HEK293 (cell line): ENCODE data around the gene OPN1LW.

Experiments used
- CTCF ChIA-PET: fragments of 350-600 bp; formaldehyde crosslinking; extraction: SDS; loops from one replicate; lab custom pipeline; 2021; ENCODE audit warnings: antibody characterized with exemption; lab: Yijun Ruan, JAX
- POLR2A ChIA-PET: fragments of 300-600 bp; formaldehyde crosslinking; extraction: SDS; loops from one replicate; lab custom pipeline; 2020; ENCODE audit warnings: antibody characterized with exemption, inconsistent platforms; lab: Yijun Ruan, JAX
- H3K27ac ChIP-seq: fragments of 200-500 bp; sonication (Bioruptor generic); 2 replicates; pipeline ENCODE4 v1.5.1; 2014; ENCODE audit warnings: low read depth, low read length, control low read depth, inconsistent platforms; ENCODE audit errors: extremely low read depth
- H3K36me3 ChIP-seq, 2 experiments: fragments of 200-500 bp in 1 of 2; sonication (Bioruptor generic) in 1 of 2; 1 replicate in 1 of 2; 2 replicates in 1 of 2; pipeline ENCODE4 v1.5.1; 2014 to 2017; ENCODE audit warnings: inconsistent platforms in 2 of 2, low read length in 2 of 2; ENCODE audit not compliant: control insufficient read depth in 2 of 2, insufficient read depth in 1 of 2
- H3K4me1 ChIP-seq: fragments of 200-500 bp; sonication (Bioruptor generic); 2 replicates; pipeline ENCODE4 v1.5.1; 2014; ENCODE audit warnings: mild to moderate bottlenecking, low read length, inconsistent platforms; ENCODE audit not compliant: control insufficient read depth, insufficient read depth
- H3K4me3 ChIP-seq: 2 replicates; pipeline ENCODE4 v1.5.1; 2011; ENCODE audit warnings: low read depth, mild to moderate bottlenecking, control low read depth, low read length, moderate library complexity
- H3K9me3 ChIP-seq: fragments of 200-500 bp; sonication (Bioruptor generic); 2 replicates; pipeline ENCODE4 v1.5.1; 2014; ENCODE audit warnings: low read depth, low read length, inconsistent platforms; ENCODE audit not compliant: control insufficient read depth, insufficient read depth
- ATF2 ChIP-seq: fragments of 450-650 bp; formaldehyde crosslinking; IDR thresholded peaks from 2 replicates; pipeline ENCODE4 v1.5.1; 2016; ENCODE audit warnings: missing biosample characterization, missing genetic modification characterization, low read depth
- EGR2 ChIP-seq: fragments of 450-650 bp; formaldehyde crosslinking; IDR thresholded peaks from 2 replicates; pipeline ENCODE4 v1.5.1; 2016; ENCODE audit warnings: low read depth, missing biosample characterization, missing genetic modification characterization
- ZBTB6 ChIP-seq: fragments of 450-650 bp; formaldehyde crosslinking; IDR thresholded peaks from 2 replicates; pipeline ENCODE4 v1.5.1; 2017; ENCODE audit warnings: missing biosample characterization, missing genetic modification characterization
- ZFHX2 ChIP-seq: fragments of 450-650 bp; formaldehyde crosslinking; conservative IDR thresholded peaks from 2 replicates; pipeline ENCODE4 v1.5.1; 2016; ENCODE audit warnings: missing biosample characterization, missing genetic modification characterization
- ZNF114 ChIP-seq: fragments of 450-650 bp; formaldehyde crosslinking; IDR thresholded peaks from 2 replicates; pipeline ENCODE4 v1.5.0; 2017; ENCODE audit warnings: missing biosample characterization, missing genetic modification characterization
- ZNF133 ChIP-seq: fragments of 450-650 bp; formaldehyde crosslinking; IDR thresholded peaks from 2 replicates; pipeline ENCODE4 v1.5.1; 2016; ENCODE audit warnings: missing biosample characterization, missing genetic modification characterization
- ZNF146 ChIP-seq: fragments of 450-650 bp; formaldehyde crosslinking; IDR thresholded peaks from 2 replicates; pipeline ENCODE4 v1.5.1; 2016; ENCODE audit warnings: missing biosample characterization, missing genetic modification characterization
- ZNF157 ChIP-seq: fragments of 450-650 bp; formaldehyde crosslinking; IDR thresholded peaks from 2 replicates; pipeline ENCODE4 v1.5.1; 2016; ENCODE audit warnings: missing biosample characterization, missing genetic modification characterization
- ZNF18 ChIP-seq: fragments of 450-650 bp; formaldehyde crosslinking; IDR thresholded peaks from 2 replicates; pipeline ENCODE4 v1.5.1; 2016; ENCODE audit warnings: missing biosample characterization, missing genetic modification characterization
- ZNF2 ChIP-seq: fragments of 450-650 bp; formaldehyde crosslinking; IDR thresholded peaks from 2 replicates; pipeline ENCODE4 v1.5.1; 2016; ENCODE audit warnings: missing biosample characterization, missing genetic modification characterization
- ZNF23 ChIP-seq: fragments of 450-650 bp; formaldehyde crosslinking; IDR thresholded peaks from 2 replicates; pipeline ENCODE4 v1.5.1; 2016; ENCODE audit warnings: missing biosample characterization, missing genetic modification characterization, borderline replicate concordance
- ZNF274 ChIP-seq, 2 experiments: fragments of 200-500 bp in 1 of 2; fragments of 450-650 bp in 1 of 2; sonication (Bioruptor generic) in 1 of 2; formaldehyde crosslinking in 1 of 2; IDR thresholded peaks; 2 replicates each; pipeline versions ENCODE4 v1.5.1 to v1.6.1; 2014 to 2016; ENCODE audit warnings: borderline replicate concordance in 1 of 2, inconsistent platforms in 1 of 2, low read length in 1 of 2, missing biosample characterization in 1 of 2, missing genetic modification characterization in 1 of 2
- ZNF398 ChIP-seq: fragments of 450-650 bp; formaldehyde crosslinking; IDR thresholded peaks from 2 replicates; pipeline ENCODE4 v1.5.1; 2017; ENCODE audit warnings: missing biosample characterization, missing genetic modification characterization
- ZNF404 ChIP-seq: fragments of 450-650 bp; formaldehyde crosslinking; IDR thresholded peaks from 2 replicates; pipeline ENCODE4 v1.5.1; 2017; ENCODE audit warnings: missing biosample characterization, missing genetic modification characterization
- ZNF449 ChIP-seq: fragments of 450-650 bp; formaldehyde crosslinking; IDR thresholded peaks from 2 replicates; pipeline ENCODE4 v1.5.1; 2017; ENCODE audit warnings: missing biosample characterization, mild to moderate bottlenecking, missing genetic modification characterization, moderate library complexity
- ZNF571 ChIP-seq: fragments of 450-650 bp; formaldehyde crosslinking; IDR thresholded peaks from 2 replicates; pipeline ENCODE4 v1.5.0; 2017; ENCODE audit warnings: missing biosample characterization, missing genetic modification characterization
- ZNF645 ChIP-seq: fragments of 450-650 bp; formaldehyde crosslinking; IDR thresholded peaks from 2 replicates; pipeline ENCODE4; 2016; ENCODE audit warnings: missing biosample characterization, missing genetic modification characterization
- ZNF664 ChIP-seq: fragments of 450-650 bp; formaldehyde crosslinking; IDR thresholded peaks from 2 replicates; pipeline ENCODE4 v1.5.1; 2016; ENCODE audit warnings: missing biosample characterization, missing genetic modification characterization
- ZNF777 ChIP-seq: fragments of 450-650 bp; formaldehyde crosslinking; IDR thresholded peaks from 2 replicates; pipeline ENCODE4 v1.5.1; 2017; ENCODE audit warnings: missing biosample characterization, missing genetic modification characterization, borderline replicate concordance

Gene OPN1LW

GRCh38 chrX:154140206-154140605, 3.8 kb upstream of the OPN1LW start (continued):
- no peak for TF ChIP-seq ZNF157 (tag by site-specific recombination)
- TF ChIP-seq ATF2 (tag by site-specific recombination) = no peak
- no peak for TF ChIP-seq ZNF645 (tag by site-specific recombination)
- TF ChIP-seq ZNF23 (tag by site-specific recombination) = no peak

- H3K36me3 ChIP-seq = no peaks in the 10 kb centered on the region
- H3K4me3 ChIP-seq = no peak overlapping the region
- POLR2A ChIA-PET = no interaction called here
- H3K27ac ChIP-seq = no peak overlapping the region
- CTCF ChIA-PET = interaction anchor here (0.6 kb wide), 1 partner anchor 9 kb away, joined by 3 read pairs; no protein-coding TSS in a partner anchor
- TF ChIP-seq EGR2 (tag by site-specific recombination) (peak; percentile 31; the same call in 1 of the 2 replicates), ZFHX2 (tag by site-specific recombination) (peak; percentile 43), ZBTB6 (tag by site-specific recombination) (no peak)
- H3K9me3 ChIP-seq = no peaks in the 10 kb centered on the region
- no peaks in the 10 kb centered on the region for H3K4me1 ChIP-seq
Observed at GRCh38 chrX:154140742-154141141, 3.3 kb upstream of the OPN1LW start.

- Histone ChIP-seq H3K4me1 (no peaks in the 10 kb centered on the region), H3K36me3 (no peaks in the 10 kb centered on the region), H3K9me3 (no peaks in the 10 kb centered on the region), H3K27ac (no peak overlapping the region), H3K4me3 (no peak overlapping the region)
- CTCF ChIA-PET = interaction anchor here (0.6 to 1.2 kb wide), 2 partner anchors 11 to 91 kb away, joined by 3 to 4 read pairs; no protein-coding TSS in a partner anchor
- TF ChIP-seq ZNF274 (IDR thresholded peaks at IDR 0.05; ENCODE audit: low read length) (no peak), ZNF274 (tag by site-specific recombination; IDR thresholded peaks at IDR 0.05; ENCODE audit: borderline replicate concordance) (no peak), ZNF777 (tag by site-specific recombination) (no peak), ZNF571 (tag by site-specific recombination) (no peak), ZNF398 (no peak)
- POLR2A ChIA-PET = interaction anchor here (0.6 kb wide), 1 partner anchor 53 kb away, joined by 5 read pairs; no protein-coding TSS in a partner anchor
Observed at GRCh38 chrX:154142386-154142785, 1.7 kb upstream of the OPN1LW start.

GRCh38 chrX:154142950-154143745, 895 bp upstream of the OPN1LW start:
- Histone ChIP-seq H3K4me3 (no peak overlapping the region), H3K9me3 (no peaks in the 10 kb centered on the region), H3K36me3 (no peaks in the 10 kb centered on the region), H3K4me1 (no peaks in the 10 kb centered on the region), H3K27ac (no peak overlapping the region)
- POLR2A ChIA-PET = interaction anchor here (0.6 kb wide), 1 partner anchor 53 kb away, joined by 5 read pairs; no protein-coding TSS in a partner anchor
- CTCF ChIA-PET = interaction anchor here (0.6 to 1.2 kb wide), 2 partner anchors 12 to 391 kb away, joined by 3 to 4 read pairs; no protein-coding TSS in a partner anchor
- TF ChIP-seq ZNF133 (tag by site-specific recombination) (no peak), ZNF2 (tag by site-specific recombination) (no peak), ZNF146 (tag by site-specific recombination) (no peak), ZNF18 (tag by site-specific recombination) (no peak), ZNF114 (no peak), ZNF449 (tag by site-specific recombination) (no peak), ZNF404 (no peak), ZNF664 (tag by site-specific recombination) (no peak)
